Erythroblast (primary cell): ENCODE measurements around the gene JAK2.

Source experiments
- GATA1 ChIP-seq: IDR thresholded peaks from 2 replicates; pipeline ENCODE4 v1.6.1; 2011; ENCODE audit warnings: low read depth, mild to moderate bottlenecking, control low read depth, low read length, moderate library complexity
- POLR2A ChIP-seq: IDR thresholded peaks from 2 replicates; pipeline ENCODE4 v1.6.1; 2011; ENCODE audit warnings: mild to moderate bottlenecking, low read length

GRCh38 chr9:5113994-5114748 lies 129.1 kb downstream of the JAK2 start:
- TF ChIP-seq POLR2A: no peak
- no peak for TF ChIP-seq GATA1
